Measurements from ENCODE around the gene EPB41L4B.

GRCh38 chr9:109290385-109290784, 30.5 kb downstream of the EPB41L4B start:
- no peak for TF ChIP-seq MYNN (tag by site-specific recombination; IDR thresholded peaks at IDR 0.05; ENCODE audit: borderline replicate concordance)
- no peak for TF ChIP-seq CTCF (tag by site-specific recombination; IDR thresholded peaks at IDR 0.05)
- TF ChIP-seq ZNF629 (tag by site-specific recombination; IDR thresholded peaks at IDR 0.05): no peak
- no peak for TF ChIP-seq SETDB1 (IDR thresholded peaks at IDR 0.05; ENCODE audit: insufficient read length, low read length)
- no peak for TF ChIP-seq ZBTB21 (tag by site-specific recombination; IDR thresholded peaks at IDR 0.05)
- TF ChIP-seq ZNF639 (tag by site-specific recombination; IDR thresholded peaks at IDR 0.05): no peak
- TF ChIP-seq ZNF398 (tag by site-specific recombination; IDR thresholded peaks at IDR 0.05): no peak
- TF ChIP-seq KLF16 (tag by site-specific recombination; IDR thresholded peaks at IDR 0.05): no peak
- TF ChIP-seq ZNF449 (tag by site-specific recombination; IDR thresholded peaks at IDR 0.05): no peak
- no peak for TF ChIP-seq KLF10 (tag by site-specific recombination; IDR thresholded peaks at IDR 0.05)
- no peak for TF ChIP-seq ZNF350 (tag by site-specific recombination; IDR thresholded peaks at IDR 0.05)
- TF ChIP-seq ZNF362 (tag by site-specific recombination; IDR thresholded peaks at IDR 0.05): no peak
- no peak for TF ChIP-seq TRIM28 (IDR thresholded peaks at IDR 0.05; ENCODE audit: borderline replicate concordance, low read length)
- no peak for TF ChIP-seq HIC1 (tag by site-specific recombination; IDR thresholded peaks at IDR 0.05)

All from HEK293 (cell line).